ENCODE measurements around the gene MYNN. TPM values are rescaled to one million over a fixed set of nuclear protein-coding genes. Genes with fewer than 3 reads are reported as not detected.

Gene MYNN
- total RNA-seq, 1 donor from 2014 or later = 17.7 TPM

- intact Hi-C loops (cut with micrococcal nuclease) = loop anchor here (1.0 to 5.0 kb wide), 3 partner anchors 1098 to 1690 kb away; partner anchors contain the start of genes EIF5A2, RPL22L1 and TNIK
Observed at GRCh38 chr3:169772305-169772896, 795 bp upstream of the MYNN start.

- intact Hi-C loops (cut with micrococcal nuclease) = loop anchor here (5.0 kb wide), 1 partner anchor 1688 kb away; the partner anchor contains the start of gene TNIK
Observed at GRCh38 chr3:169774186-169774585, 990 bp downstream of the MYNN start.

GRCh38 chr3:169777822-169778221, 4.6 kb downstream of the MYNN start:
- intact Hi-C loops (cut with micrococcal nuclease) = no loop called here

- intact Hi-C loops (cut with micrococcal nuclease) = no loop called here
Observed at GRCh38 chr3:169780742-169781141, 7.5 kb downstream of the MYNN start.

- intact Hi-C loops (cut with micrococcal nuclease) = no loop called here
Observed at GRCh38 chr3:169781209-169781855, 8.1 kb downstream of the MYNN start.

GRCh38 chr3:169787120-169787519, 13.9 kb downstream of the MYNN start:
- intact Hi-C loops (cut with micrococcal nuclease) = no loop called here

GRCh38 chr3:169787791-169788190, 14.6 kb downstream of the MYNN start:
- intact Hi-C loops (cut with micrococcal nuclease) = no loop called here

- intact Hi-C loops (cut with micrococcal nuclease) = no loop called here
Observed at GRCh38 chr3:169790219-169790618, 17.0 kb downstream of the MYNN start.

- intact Hi-C loops (cut with micrococcal nuclease) = no loop called here
Observed at GRCh38 chr3:169790687-169791429, 17.7 kb downstream of the MYNN start.

- intact Hi-C loops (cut with micrococcal nuclease) = no loop called here
Observed at GRCh38 chr3:169792359-169792758, 19.2 kb downstream of the MYNN start.

GRCh38 chr3:169804681-169805080, 31.5 kb downstream of the MYNN start:
- intact Hi-C loops (cut with micrococcal nuclease) = no loop called here

- intact Hi-C loops (cut with micrococcal nuclease) = no loop called here
Observed at GRCh38 chr3:169809230-169809795, 36.1 kb downstream of the MYNN start.

- intact Hi-C loops (cut with micrococcal nuclease) = loop anchor here (2.0 kb wide), 5 partner anchors 149 to 1097 kb away; partner anchors contain the start of genes EIF5A2, GPR160, MECOM and PHC3
Observed at GRCh38 chr3:169811631-169812331, 38.6 kb downstream of the MYNN start.

GRCh38 chr3:169812332-169813235, 39.4 kb downstream of the MYNN start, which contains the start of the genes LRRC34 and LRRIQ4:
LRRC34 (minus strand) TSS chr3:169812904; CDS start chr3:169812548, 356 bp downstream.
LRRIQ4 (plus strand) TSS chr3:169812870; CDS start chr3:169821922, 9,052 bp downstream.
- intact Hi-C loops (cut with micrococcal nuclease) = loop anchor here (1.0 to 2.0 kb wide), 12 partner anchors 39 to 1096 kb away; partner anchors contain the start of genes EIF5A2, GPR160, MECOM and MYNN

GRCh38 chr3:169813278-169813677, 40.1 kb downstream of the MYNN start:
- intact Hi-C loops (cut with micrococcal nuclease) = loop anchor here (1.0 to 2.0 kb wide), 12 partner anchors 40 to 1096 kb away; partner anchors contain the start of genes EIF5A2, GPR160, MECOM and MYNN

GRCh38 chr3:169813757-169814517, 40.7 kb downstream of the MYNN start:
- intact Hi-C loops (cut with micrococcal nuclease) = loop anchor here (1.0 to 2.0 kb wide), 12 partner anchors 41 to 1095 kb away; partner anchors contain the start of genes EIF5A2, GPR160, MECOM and MYNN

- intact Hi-C loops (cut with micrococcal nuclease) = no loop called here
Observed at GRCh38 chr3:169815590-169816150, 42.5 kb downstream of the MYNN start.

GRCh38 chr3:169818316-169818715, 45.1 kb downstream of the MYNN start:
- intact Hi-C loops (cut with micrococcal nuclease) = no loop called here

Data from T-helper 1 cell treated with Interleukin-12 subunit alpha and Interleukin-12 subunit beta and Interleukin-4 antibody, amounts not matched to agents 30 ng/mL and 1 ng/mL, for 36 hours (primary cell).